GM12865 (cell line): ENCODE measurements around the gene CA6.

ENCODE experiments used
- DNase-seq: peaks from one replicate; pipeline ENCODE4 v3.0.0; 2010; ENCODE audit warnings: low read depth
- H3K4me3 ChIP-seq: 2 replicates; pipeline ENCODE4 v1.5.1; 2011; ENCODE audit warnings: mild to moderate bottlenecking, low read depth, low read length, control low read depth
- CTCF ChIP-seq: IDR thresholded peaks from 2 replicates; pipeline ENCODE4 v1.5.1; 2011; ENCODE audit warnings: low read length, control low read depth, low read depth, inconsistent platforms; ENCODE audit not compliant: insufficient read depth; ENCODE audit errors: missing control alignments

The CA6 gene

DNA sequence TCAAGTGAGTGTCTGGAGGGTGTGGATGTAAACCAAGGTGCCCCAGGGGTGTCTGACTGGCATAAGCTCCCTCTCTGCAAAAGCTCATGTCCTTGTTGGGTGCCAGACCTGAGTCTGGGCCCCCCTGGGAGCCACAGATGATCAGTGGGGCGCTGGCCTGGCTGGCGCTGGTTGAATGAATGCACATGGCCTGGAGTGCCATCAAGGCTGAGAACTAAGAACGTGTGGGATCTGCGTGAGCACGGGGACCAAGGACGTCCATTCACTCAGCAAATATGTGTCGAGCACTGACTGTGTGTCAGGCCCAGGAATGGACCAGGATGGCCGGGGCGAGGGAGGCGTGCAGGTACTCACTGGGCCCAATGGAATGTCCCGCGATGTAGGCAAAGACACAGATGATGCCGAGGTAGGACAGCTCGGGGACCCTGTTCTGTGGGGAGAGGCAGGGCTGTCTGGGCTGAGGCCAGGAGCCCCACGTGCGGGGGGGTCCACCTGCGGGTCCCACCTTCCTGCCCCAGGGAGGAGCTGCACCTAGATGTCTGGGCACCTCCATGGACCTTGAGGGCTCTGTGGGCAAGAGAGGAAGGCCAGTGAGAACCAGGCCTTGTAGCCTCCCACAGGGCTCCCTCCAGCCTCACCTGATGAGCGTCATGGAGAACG is 61.4 kb downstream of the CA6 start:
- no peak for TF ChIP-seq CTCF
- H3K4me3 ChIP-seq, result no peak overlapping the region
- DNase-seq, result no peak

- peak; percentile 82 for DNase-seq
- TF ChIP-seq CTCF, result no peak
- no peak overlapping the region for H3K4me3 ChIP-seq
Observed at GRCh38 chr1:9008236-9008635, 62.6 kb downstream of the CA6 start.

GRCh38 chr1:9009438-9010370 is 64.0 kb downstream of the CA6 start:
- peak; percentile 72 for DNase-seq
- no peak overlapping the region for H3K4me3 ChIP-seq
- TF ChIP-seq CTCF, result peak; percentile 65

- no peak for TF ChIP-seq CTCF
- peak; percentile 78 for DNase-seq
- no peak overlapping the region for H3K4me3 ChIP-seq
Observed at GRCh38 chr1:9010781-9011323, 65.2 kb downstream of the CA6 start.

GRCh38 chr1:9013819-9014218 is 68.2 kb downstream of the CA6 start:
- no peak for TF ChIP-seq CTCF
- no peak for DNase-seq
- no peak overlapping the region for H3K4me3 ChIP-seq

- H3K4me3 ChIP-seq, result no peak overlapping the region
- TF ChIP-seq CTCF, result no peak
- DNase-seq, result no peak
Observed at GRCh38 chr1:9014475-9015375, 69.1 kb downstream of the CA6 start.
